ENCODE data around the gene GRAP2. TPM values are rescaled to one million over a fixed set of nuclear protein-coding genes. Genes with fewer than 3 reads are reported as not detected.

Gene GRAP2
- total and polyA plus RNA-seq, 2 of the 13 experiments (the other 11 are each of a cell fraction or from before 2014, with no cell fraction given) = 0.15 TPM; not detected in 1

GRCh38 chr22:39913321-39913720, 12.4 kb downstream of the GRAP2 start:
- Histone ChIP-seq H3K36me3 (replicated peaks in 1 of 2; ENCODE audit: control insufficient read depth in 1 of 2, insufficient read depth in 2 of 2, low read length in 2 of 2) (no peaks in the 10 kb centered on the region), H3K4me2 (ENCODE audit: low read depth, low read length) (no peak overlapping the region), H3K27ac (ENCODE audit: extremely low read length, insufficient read depth, low read length) (no peak overlapping the region), H3K4me1 (ENCODE audit: insufficient read depth, low read length) (no peaks in the 10 kb centered on the region), H3K79me2 (ENCODE audit: insufficient read depth, low read length) (no peaks in the 10 kb centered on the region), H3K4me3 (replicated peaks in 1 of 3; ENCODE audit: insufficient read depth in 1 of 3, low read depth in 2 of 3, low read length in 3 of 3) (no peak overlapping the region), H3K27me3 (ENCODE audit: control insufficient read depth in 1 of 2, insufficient read depth in 2 of 2, low read length in 2 of 2) (peaks cover 0 to 21% of the 10 kb centered on the region in 2 experiments; a peak in 2 of 5 replicates), H3K9ac (ENCODE audit: insufficient read depth, low read depth, low read length) (no peak overlapping the region), H4K20me1 (ENCODE audit: insufficient read depth, low read length) (no peaks in the 10 kb centered on the region), H3K9me3 (ENCODE audit: low read length) (no peaks in the 10 kb centered on the region), H2AFZ (ENCODE audit: low read length) (no peak overlapping the region)
- intact Hi-C loops (cut with micrococcal nuclease; ENCODE audit: unreplicated experiment) (no loop called here), in situ Hi-C loops (cut with HindIII; ENCODE audit: extremely low pct_ligation_motif_present, low pct_unique_long_range_greater_than_20kb) (no loop called here)
- CTCF ChIA-PET (ENCODE audit: low intra/inter-chr PET ratio, low total read pairs) = no interaction called here
- POLR2A ChIA-PET = no interaction called here
- FAIRE-seq (no peak), DNase-seq (ENCODE audit: low spot score) (no peak), ATAC-seq (no peak)
- no peak for TF ChIP-seq MED13 (CRISPR knock-in tag; IDR thresholded peaks at IDR 0.05)
- TF ChIP-seq FUBP1 (CRISPR knock-in tag; IDR thresholded peaks at IDR 0.05; ENCODE audit: borderline replicate concordance) = no peak
- TF ChIP-seq ZNF20 (CRISPR knock-in tag; IDR thresholded peaks at IDR 0.05) = no peak
- no peak for TF ChIP-seq RARG (CRISPR knock-in tag; IDR thresholded peaks at IDR 0.05; ENCODE audit: low read depth)
- no peak for TF ChIP-seq ZNF709 (CRISPR knock-in tag; IDR thresholded peaks at IDR 0.05)
- no peak for TF ChIP-seq POLR2A (IDR thresholded peaks at IDR 0.05; ENCODE audit: insufficient read depth in 1 of 2, low read depth in 2 of 2, low read length in 2 of 2)
- no peak for TF ChIP-seq PAF1 (CRISPR knock-in tag; IDR thresholded peaks at IDR 0.05)
- TF ChIP-seq ZNF891 (CRISPR knock-in tag; IDR thresholded peaks at IDR 0.05) = no peak
- WGBS (ENCODE audit: low lambda C conversion rate) = 21% methylated on average over 5 of the region's 5 CpGs
- no TSS peak for BruUV-seq (replicated peaks)

GRCh38 chr22:39913886-39914285, 13.0 kb downstream of the GRAP2 start:
- POLR2A ChIA-PET = no interaction called here
- no TSS peak for BruUV-seq (replicated peaks)
- Histone ChIP-seq H3K79me2 (ENCODE audit: insufficient read depth, low read length) (no peaks in the 10 kb centered on the region), H4K20me1 (ENCODE audit: insufficient read depth, low read length) (no peaks in the 10 kb centered on the region), H3K36me3 (replicated peaks in 1 of 2; ENCODE audit: control insufficient read depth in 1 of 2, insufficient read depth in 2 of 2, low read length in 2 of 2) (no peaks in the 10 kb centered on the region), H3K4me2 (ENCODE audit: low read depth, low read length) (no peak overlapping the region), H3K9me3 (ENCODE audit: low read length) (no peaks in the 10 kb centered on the region), H2AFZ (ENCODE audit: low read length) (no peak overlapping the region), H3K4me3 (replicated peaks in 1 of 3; ENCODE audit: insufficient read depth in 1 of 3, low read depth in 2 of 3, low read length in 3 of 3) (no peak overlapping the region), H3K27me3 (ENCODE audit: control insufficient read depth in 1 of 2, insufficient read depth in 2 of 2, low read length in 2 of 2) (peaks cover 0 to 17% of the 10 kb centered on the region in 2 experiments; a peak in 2 of 5 replicates), H3K27ac (ENCODE audit: extremely low read length, insufficient read depth, low read length) (no peak overlapping the region), H3K4me1 (ENCODE audit: insufficient read depth, low read length) (no peaks in the 10 kb centered on the region), H3K9ac (ENCODE audit: insufficient read depth, low read depth, low read length) (no peak overlapping the region)
- WGBS (ENCODE audit: low lambda C conversion rate) = 0% methylated on average over 2 of the region's 2 CpGs
- DNase-seq (ENCODE audit: low spot score) (no peak), FAIRE-seq (no peak), ATAC-seq (no peak)
- CTCF ChIA-PET (ENCODE audit: low intra/inter-chr PET ratio, low total read pairs) = no interaction called here
- in situ Hi-C loops (cut with HindIII; ENCODE audit: extremely low pct_ligation_motif_present, low pct_unique_long_range_greater_than_20kb) (no loop called here), intact Hi-C loops (cut with micrococcal nuclease; ENCODE audit: unreplicated experiment) (no loop called here)
- TF ChIP-seq TFDP1 (CRISPR knock-in tag; IDR thresholded peaks at IDR 0.05; ENCODE audit: borderline replicate concordance) = no peak
- no peak for TF ChIP-seq HIVEP1 (CRISPR knock-in tag; IDR thresholded peaks at IDR 0.05)
- no peak for TF ChIP-seq MNT (IDR thresholded peaks at IDR 0.05)
- TF ChIP-seq CSRNP2 (CRISPR knock-in tag; conservative IDR thresholded peaks at IDR 0.05; ENCODE audit: low read depth) = no peak
- TF ChIP-seq NBN (conservative IDR thresholded peaks at IDR 0.05) = no peak
- TF ChIP-seq FOXK2 (IDR thresholded peaks at IDR 0.05) = no peak

All from HepG2 (cell line).